NCI-H345 treated with DMSO at 0.1 percent for 48 hours (cell line): ENCODE data around the gene RHBDF2.
"Not testable (repeated sequence)": the region's sequence is repeated elsewhere in the genome, so short reads cannot be mapped to it uniquely, and the experiment has no call there.

Source experiments
- DNase-seq: peaks from one replicate; lab custom pipeline; 2025; ENCODE audit not compliant: unreplicated experiment; lab: John Stamatoyannopoulos, UW

The RHBDF2 gene

DNA sequence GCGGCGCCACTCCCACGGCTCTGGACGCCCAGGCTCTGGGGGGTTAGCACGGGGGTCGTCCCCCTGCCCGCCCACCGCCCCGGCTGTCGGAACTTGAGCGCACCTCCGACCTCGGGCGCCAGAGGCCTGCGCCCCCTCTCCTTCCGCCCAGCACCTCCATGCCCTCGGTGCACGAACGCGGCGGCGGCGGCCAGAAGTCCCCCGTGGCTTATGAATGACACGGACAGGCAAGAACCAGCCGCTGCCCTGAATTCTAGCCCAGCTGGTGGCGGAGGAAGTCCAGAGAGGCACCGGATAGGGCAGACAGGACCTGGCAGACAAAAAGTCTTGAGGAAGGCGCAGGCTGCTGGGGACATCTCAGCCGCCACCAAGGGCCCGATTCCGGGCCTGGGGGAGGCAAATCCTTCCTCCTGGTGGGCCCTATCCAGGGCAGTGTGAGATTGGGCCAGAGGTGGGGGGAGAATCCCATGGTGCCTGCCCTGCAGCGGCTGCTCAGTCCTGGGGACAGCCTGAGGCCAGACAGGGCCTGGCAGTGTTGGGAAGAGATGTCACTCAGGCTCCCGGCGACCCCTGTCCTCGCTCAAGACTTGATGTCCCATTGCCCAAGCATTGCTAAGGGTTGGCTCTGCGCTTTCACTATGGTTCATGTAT is 37.2 kb upstream of the RHBDF2 start:
- no peak for DNase-seq

DNA sequence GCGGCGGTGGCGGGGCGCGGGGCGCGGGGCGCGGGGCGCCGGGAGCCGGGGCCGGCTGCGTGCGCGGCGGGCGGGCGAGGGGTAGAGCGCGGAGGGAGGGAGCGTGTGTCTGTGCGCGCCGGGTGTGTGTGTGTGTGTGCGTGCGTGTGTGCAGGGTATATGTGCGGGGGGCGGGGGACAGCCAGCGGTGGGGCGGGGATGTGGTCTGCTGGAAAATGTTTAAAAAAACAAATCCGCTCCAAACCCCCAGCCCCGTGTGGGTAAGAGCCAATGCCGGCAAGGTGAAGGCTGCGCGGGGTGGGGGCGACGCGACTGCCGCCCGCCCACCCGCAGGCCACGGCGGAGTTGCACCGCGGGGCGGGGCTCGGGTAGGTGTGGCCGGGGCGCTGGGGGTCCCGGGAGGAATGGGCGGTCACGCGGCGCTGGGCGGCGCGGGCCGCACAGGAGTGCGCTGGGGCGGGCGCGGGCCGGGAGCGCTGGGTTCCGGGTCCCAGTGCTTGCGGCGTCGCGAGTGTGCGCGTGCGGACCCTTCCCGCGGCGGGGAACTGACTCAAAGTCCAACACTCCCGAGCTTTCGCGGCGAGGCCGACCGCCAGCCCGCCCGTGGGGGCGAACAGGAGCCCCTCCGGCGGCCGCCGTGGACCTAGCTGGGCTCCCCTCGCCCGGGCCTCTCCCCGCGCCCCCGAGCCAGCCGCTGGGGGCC is 36.5 kb upstream of the RHBDF2 start, which contains the start of gene CYGB:
CYGB (minus strand) TSS at position 132 of the 703 bp plus-strand sequence. CDS start 167 bp downstream, outside the sequence.
- DNase-seq = no peak

DNA sequence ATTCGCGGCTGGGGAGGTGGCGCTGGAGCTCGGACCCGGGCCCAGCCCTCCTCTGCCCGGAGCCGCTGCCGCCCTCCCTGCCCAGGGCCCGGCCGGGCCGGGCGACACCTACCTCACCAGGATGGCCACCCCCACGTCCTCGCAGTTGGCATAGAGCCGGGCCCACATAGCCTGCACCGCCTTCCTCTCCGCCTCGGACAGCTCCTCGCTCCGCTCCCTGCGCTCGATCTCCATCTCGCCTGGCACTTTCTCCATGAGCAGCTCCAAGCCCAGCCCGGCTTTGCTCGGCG is 36.0 kb upstream of the RHBDF2 start:
- DNase-seq = no peak

DNA sequence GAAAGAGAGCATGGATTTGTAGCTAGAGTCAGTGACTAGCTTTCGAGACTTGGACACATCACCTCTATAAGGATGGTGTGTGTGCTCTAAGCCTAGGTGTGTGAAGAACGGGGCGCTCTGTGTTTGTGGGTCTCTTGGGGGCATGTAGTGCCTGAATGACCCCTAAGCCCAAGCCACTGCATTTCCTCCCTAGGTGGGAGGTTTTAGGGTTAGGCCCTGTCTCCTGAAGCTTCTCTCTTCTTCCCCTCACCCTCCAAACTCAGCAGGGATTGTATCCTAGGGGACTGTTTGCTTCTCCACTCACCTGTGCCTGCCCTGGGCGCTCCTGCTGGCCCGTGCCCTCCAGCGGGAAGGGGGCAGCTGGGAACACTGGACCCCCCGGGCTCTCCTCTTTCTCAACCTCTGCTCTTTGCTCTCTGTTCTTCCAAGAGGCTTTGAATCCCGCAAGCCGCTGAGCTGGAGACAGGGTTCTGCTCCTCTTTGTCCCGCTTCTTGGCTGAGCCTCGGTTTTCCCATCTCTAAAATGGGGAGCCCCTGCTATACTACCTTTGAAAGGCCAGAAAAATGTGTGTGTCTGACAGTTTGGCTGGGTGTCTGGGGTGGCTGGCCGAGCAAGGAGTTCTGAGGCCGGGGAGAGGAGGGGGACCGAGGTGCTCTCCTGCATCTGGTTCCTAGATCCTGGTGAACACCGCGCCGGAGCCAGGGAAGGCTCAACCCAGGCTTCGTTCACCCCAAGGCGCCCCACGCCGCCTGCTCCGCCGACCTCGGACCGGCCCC is 35.5 kb upstream of the RHBDF2 start:
- no peak for DNase-seq

DNA sequence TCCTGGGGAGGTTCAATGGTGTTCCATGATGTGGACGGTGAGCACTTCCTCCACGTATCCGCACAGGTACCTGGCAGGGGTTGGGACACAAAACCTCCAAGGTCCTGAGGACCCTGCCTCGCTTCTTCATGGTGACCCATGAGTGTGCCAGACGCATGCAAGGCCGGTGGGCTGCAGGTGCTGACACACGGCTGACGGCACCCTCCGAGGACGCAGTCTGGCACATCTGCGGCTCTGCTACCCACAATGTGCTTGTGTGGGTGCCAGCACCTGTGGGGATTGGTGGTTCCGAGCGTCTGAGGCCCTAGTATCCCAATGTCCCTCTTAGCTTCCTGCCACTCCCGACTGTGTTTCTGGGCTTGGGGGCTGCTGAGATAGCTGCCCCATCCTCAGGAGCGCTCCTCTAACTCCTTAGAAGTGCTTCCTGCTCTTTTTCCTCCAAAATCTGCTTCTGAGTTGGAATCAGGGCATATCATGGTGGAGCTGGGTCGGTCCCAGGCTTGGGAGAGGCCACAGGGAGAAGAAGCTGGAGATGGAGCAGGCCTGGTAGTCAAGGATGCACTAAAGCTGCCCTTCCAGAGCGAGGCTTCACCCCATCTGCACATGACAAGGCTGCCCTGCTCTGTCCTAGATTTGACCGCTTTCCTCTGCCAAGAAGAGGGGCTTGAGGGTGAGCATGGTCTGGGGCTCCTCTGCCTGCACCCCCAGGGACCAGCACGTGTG is 34.7 kb upstream of the RHBDF2 start:
- no peak for DNase-seq

DNA sequence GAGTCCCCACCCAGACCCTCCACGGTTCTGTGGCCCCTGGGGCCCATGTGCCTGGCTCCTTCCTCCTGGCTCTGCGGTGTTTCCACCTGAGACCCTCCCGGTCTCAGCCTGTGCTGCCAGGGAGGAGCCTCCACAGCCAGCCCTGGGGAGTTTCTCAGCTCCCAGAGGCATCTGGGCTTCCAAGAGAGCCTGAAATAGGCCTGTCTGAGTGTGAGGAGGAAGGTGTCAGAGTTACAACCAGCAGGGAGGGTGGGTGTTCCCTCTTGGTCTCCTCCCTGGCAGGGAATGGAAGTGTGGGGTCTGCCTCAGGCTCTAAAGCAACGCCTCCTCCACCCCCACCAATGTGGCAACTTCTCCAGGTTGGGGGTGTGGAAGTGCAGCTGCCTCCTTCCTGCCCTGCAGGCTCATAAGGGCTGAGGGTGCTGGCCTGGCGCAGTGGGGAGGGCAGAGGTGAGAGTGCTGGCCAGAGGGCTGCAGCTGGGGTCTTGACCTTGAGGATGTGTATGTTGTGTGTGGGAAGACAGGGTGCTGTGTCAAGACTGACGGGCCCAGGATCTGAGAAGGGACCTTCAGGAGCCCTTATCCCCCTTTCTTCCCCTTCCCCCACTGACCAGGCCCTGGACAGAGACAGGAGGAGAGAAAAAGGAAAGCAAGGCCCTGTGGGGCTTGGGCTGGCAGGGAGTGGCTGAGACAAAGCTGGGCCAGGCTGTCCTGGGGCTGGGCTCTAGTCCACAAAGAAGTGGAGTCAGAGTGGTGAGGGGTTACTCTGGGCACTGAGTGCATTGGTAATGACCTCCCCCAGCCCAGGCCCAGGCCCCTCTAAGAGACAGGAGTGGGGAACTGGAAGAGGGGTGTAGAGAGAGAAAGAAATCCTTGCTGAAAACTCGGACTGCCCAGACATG is 33.9 kb upstream of the RHBDF2 start:
- no peak for DNase-seq

DNA sequence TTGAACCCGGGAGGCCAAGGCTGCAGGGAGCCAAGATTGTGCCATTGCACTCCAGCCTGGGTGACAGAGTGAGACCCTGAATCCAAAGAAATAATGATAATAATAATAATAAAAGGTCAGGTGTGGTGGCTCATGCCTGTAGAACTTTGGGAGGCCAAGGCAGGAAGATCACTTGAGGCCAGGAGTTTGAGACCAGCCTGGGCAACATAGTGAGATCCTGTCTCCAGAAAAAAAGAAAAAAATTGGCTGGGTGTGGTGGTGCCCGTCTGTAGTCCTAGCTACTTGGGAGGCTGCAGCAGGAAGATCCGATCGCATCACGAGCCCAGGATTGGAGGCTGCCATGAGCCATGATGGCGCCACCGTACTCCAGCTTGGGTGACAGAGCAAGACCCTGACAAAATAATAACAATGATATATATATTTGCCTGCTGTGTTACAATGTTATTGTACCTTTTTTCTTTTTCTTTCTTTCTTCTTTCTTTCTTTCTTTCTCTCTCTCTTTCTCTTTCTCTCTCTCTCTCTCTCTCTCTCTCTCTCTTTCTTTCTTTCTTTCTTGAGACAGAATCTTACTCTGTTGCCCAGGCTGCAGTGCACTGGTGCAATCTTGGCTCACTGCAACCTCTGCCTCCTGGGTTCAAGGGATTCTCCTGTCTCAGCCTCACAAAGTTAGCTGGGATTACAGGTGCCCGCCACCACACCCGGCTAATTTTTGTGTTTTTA is 32.6 kb upstream of the RHBDF2 start:
- DNase-seq = not testable (repeated sequence)

DNA sequence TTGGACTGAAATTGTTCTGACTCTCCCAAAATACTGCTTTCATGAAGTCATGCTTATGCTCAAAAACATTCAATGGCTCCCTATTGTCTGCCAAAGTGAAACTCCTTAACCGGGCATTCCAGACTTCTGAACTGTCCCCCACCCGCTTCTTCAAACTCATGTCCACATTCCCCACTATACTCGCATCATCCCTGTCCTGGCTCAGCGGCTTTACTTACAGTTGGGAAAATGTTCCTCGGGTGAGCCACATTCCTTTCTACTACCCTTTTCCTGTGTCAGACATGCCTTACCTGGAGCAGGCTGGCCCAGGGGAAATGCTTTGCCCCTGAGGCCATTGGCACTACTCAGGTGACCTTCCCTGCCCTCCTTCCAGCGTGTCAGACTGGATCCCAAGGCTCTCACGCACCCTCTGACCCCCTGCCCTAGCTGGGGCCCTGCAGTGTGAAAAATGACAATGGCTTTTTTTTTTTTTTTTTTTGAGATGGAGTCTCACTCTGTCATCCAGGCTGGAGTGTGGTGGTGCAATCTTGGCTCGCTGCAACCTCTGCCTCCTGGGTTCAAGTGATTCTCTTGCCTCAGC is 30.9 kb upstream of the RHBDF2 start:
- no peak for DNase-seq

DNA sequence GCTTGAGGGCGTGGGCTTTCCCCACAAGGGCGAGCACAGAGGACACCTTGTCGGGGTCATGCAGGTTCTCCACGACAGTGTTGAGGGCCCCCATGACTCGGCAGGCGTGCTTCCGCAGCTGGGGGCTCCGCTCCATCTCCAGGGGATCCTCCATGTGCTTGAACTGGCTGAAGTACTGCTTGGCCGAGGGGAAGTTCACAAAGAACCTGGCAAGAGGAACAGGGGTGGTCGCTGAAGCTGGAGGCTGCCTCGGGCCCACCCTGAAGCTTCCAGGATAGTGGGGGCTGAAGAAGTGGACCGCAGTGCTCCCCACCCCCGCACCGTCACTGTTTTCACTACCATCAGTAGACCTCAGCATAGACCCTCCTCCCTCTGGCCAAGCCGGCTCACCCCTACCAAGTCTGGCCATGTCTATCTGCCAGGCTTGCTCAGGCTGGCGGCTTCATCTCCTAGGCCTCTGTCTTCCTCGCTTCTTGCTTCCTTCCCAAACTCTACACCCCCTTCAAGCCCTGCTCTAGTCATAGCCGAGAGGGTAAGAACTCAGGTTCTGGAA is 30.3 kb upstream of the RHBDF2 start:
- DNase-seq = no peak

DNA sequence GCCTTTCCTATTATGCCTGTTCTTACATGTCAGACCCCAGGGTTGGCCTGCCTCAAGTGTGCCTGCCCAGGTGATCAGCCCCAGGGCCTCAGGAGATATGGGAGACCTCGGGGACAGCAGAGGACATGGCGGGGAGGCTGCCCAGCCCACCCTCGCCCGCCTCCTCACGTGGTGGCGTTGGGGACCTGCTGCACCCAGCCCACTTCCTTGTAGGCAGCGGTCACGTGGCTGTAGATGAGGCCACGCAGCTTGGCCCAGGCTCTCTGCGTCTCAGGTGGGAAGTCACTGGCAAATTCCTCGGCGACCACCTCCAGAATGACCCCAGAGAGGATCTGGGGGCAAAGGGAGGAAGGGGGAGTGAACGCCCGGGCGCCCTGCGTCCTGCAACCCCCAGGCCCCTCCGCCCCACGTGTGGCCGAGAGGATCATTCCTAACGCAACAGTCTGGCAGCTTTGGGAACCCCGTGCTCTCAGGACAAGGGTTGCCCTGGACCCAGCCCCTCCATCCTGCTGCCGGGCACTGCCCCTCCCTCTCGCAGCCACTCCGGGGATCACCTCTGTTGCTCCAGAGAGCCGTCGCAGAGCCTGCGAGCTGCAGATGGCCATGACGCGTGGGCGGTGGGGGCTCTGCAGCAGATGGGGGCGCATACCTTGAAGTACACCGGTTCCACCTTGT is 29.7 kb upstream of the RHBDF2 start:
- no peak for DNase-seq

DNA sequence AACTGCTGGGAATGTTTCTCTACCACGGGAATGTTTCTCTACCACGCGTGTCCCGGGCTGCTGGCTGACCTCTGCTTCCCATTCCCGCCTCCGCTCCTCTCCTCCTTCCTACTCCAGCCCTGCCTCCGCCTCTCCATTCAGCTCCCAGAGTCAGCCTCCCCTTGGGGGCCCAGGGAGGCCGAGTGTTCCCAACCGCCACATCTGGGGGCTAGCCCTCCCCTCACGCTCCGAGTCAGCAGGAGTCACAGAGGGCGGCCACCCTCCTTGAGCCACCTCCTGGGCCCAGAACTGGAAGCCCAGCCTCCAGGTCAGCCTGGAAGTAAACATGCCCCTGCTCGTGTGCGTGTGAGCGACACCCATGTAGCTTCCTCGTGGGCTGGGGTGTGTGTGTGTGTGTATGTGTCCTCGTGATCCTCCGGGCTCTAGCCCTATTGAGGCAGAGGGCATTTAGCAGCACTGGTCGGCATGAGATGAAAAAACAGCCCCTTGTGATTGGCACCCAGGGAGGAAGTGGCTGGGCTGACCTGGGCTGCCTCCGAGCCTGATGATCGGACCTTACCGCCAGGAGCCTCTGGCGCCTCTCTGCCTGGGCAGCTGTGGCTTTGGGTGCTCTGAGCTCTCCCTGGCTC is 29.0 kb upstream of the RHBDF2 start:
- no peak for DNase-seq

DNA sequence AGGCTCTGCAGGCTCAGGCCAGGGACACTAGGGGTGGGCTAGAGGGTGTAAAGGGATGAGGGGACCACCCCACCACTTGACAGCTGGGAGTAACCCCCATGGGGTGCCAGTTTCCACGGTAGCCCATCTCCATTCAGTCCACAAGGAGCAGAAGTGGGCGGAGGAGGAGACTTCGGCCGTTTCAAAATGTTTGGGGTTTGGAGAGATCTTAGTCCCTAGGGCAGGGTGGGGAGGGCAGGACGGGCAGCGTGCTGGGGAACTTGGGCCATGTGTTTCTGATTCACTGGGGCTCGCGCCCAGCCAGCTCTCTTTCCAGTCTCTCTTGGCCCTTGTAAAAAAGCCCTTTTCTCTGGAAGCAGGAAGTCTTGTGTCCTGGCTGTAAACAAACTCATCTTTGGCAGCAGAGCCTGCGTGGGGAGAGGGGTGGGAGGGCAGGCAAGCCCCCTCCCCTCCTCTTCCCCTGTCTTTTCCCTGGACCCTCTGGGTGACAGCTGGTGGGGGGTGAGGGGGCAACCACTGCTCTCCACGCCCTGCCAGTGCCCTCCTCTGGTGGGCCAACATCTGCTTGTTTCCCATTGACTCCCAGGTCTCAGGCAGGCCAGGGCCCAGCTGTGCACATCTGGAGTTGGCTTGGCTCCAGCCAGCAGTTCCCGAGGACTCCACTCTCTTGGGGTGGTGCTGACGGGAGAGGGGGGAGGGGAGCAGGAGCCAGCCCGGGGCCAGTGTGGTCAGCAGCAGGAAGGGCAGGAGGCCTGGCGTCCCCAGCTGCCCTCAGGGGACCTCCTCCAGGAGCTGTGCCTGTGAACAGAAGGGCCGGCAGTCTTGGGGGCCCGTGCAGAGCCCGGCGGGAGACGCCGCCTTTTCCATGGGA is 28.2 kb upstream of the RHBDF2 start:
- no peak for DNase-seq

DNA sequence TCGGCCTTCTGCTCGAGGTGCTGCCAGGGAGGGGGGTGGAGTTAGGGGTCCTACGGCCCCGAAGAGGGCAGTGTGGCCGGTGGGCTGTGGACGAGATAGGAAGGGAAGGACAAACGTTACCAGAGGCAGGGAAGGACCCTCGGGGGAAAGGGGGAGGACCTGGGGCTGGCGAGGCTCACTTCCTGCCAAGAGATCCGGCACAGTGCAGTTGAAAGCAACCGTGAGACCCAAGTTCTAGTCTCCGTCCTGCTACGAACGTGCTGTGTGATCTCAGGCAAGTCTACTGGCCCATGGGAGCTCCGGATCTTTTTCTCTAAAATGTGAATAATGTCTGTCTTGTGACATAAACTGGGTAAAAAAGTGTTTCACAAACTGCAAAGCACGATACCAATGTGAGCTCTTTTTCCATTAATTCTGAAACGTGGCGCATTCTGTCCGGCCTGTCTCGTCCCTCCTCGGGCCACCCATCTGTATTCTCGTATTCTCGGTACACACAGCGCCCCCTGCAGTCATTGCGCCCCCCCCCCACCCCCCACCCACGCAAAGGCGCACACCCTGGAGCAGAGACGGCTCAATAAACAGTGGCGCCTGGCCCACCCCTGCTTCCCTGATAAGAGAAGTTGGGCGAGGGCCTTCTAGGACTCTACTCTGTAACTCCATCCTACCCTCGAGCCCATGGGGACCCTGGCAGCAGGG is 27.5 kb upstream of the RHBDF2 start:
- no peak for DNase-seq

DNA sequence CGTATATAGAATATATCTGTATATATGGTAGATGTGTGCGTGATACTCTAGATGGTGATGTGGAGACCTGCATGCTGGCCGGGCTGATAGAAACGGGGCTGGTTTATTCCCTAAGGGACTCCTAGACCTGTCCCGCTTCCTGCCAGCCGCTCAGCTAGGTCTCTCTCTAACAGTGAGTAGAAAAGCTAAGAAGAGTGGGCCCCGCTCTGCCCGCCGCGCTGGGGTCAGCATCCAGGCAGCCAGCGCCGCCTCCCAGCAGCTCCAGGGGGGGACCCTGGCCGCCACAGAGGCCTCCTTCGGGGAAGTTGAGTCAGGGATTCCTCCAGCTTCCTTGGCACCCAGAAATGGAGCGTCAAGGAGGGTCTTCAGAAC is 26.9 kb upstream of the RHBDF2 start:
- no peak for DNase-seq

DNA sequence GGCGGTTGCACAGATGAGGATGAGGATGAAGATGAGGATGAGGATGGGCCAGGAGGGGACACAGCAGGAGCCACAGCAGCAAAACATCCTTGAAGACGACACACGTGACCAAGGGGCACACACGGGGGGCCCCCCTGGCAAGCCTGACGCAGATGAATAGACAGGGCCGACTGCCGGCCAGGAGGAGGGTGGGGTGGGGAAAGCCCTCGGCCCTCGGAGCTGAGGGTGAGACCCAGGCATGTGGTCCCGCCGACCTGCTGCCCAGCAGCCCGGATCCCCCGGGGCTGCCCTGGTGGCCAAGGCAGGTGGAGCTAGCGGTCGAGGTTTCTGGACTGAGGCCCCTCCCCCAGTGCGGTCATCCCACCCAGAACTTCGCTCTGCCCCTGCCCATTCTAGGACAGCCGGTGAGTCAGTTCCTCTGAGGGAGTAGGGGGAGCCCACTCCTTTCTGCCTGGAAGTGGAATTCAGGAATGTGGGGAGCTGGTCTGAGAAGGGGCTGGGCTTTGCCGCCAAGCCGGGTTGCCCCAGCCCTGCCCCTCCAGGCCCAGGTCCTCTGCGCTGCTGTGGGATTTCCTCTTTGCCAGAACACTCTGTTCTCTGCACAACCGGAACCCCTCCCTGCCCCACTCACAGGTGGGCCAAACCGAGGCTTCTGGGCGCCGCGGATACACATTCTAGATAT is 26.3 kb upstream of the RHBDF2 start:
- no peak for DNase-seq

DNA sequence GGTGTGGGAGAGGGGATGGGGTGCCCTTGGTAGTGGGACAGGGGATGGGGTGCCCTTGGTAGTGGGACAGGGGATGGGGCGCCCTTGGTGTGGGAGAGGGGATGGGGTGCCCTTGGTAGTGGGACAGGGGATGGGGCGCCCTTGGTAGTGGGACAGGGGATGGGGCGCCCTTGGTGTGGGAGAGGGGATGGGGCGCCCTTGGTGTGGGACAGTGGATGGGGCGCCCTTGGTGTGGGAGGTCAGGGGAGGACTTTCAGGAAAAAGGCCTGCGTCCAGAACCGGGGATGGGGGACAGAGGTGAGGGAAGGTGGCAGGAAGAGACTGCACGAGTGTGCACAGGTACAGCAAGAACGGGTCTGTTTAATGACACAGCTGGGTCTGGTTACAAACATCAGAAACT is 25.8 kb upstream of the RHBDF2 start:
- DNase-seq = not testable (repeated sequence)
